ENCODE measurements around the gene RPRM.

DNA sequence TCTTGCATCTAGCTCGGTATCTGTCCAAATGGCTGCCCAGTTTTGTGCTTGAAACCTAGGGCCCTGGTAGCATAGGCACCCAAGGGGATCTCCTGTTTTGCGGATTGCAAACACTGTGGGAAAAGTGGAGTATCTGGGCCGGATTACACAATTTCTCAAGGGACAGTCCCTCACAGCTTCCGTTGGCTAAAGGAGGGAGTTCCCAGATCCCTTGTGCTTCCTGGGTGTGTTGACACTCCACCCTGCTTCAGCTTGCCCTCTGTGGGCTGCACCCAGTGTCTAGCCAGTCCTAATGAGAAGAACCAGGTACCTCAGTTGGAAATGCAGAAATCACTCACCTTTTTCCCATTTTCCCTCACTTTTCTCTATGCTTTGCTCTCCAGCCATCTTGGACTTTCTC lies 35.5 kb downstream of the RPRM start:
- TF ChIP-seq, protein P1, sequence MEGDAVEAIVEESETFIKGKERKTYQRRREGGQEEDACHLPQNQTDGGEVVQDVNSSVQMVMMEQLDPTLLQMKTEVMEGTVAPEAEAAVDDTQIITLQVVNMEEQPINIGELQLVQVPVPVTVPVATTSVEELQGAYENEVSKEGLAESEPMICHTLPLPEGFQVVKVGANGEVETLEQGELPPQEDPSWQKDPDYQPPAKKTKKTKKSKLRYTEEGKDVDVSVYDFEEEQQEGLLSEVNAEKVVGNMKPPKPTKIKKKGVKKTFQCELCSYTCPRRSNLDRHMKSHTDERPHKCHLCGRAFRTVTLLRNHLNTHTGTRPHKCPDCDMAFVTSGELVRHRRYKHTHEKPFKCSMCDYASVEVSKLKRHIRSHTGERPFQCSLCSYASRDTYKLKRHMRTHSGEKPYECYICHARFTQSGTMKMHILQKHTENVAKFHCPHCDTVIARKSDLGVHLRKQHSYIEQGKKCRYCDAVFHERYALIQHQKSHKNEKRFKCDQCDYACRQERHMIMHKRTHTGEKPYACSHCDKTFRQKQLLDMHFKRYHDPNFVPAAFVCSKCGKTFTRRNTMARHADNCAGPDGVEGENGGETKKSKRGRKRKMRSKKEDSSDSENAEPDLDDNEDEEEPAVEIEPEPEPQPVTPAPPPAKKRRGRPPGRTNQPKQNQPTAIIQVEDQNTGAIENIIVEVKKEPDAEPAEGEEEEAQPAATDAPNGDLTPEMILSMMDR (IDR thresholded peaks at IDR 0.05), result no peak
- TF ChIP-seq POLR2AphosphoS5 (IDR thresholded peaks at IDR 0.05) (no peak), POLR2A (IDR thresholded peaks at IDR 0.05; ENCODE audit: low read depth) (no peak), EP300 (IDR thresholded peaks at IDR 0.05) (no peak)

Data from esophagus muscularis mucosa (tissue), 4 donors.